HG02970 (cell line): ENCODE measurements around the gene PTPRJ.

Source experiments
- ATAC-seq: cut with Tn5 transposase; IDR thresholded peaks from one replicate; pipeline ENCODE4 v1.9.1; 2021; ENCODE audit warnings: mild to moderate bottlenecking, moderate library complexity, moderate number of reproducible peaks; ENCODE audit not compliant: unreplicated experiment, low FRiP score

Gene PTPRJ

GRCh38 chr11:48085688-48086087 is 105.3 kb downstream of the PTPRJ start:
- no peak for ATAC-seq

DNA sequence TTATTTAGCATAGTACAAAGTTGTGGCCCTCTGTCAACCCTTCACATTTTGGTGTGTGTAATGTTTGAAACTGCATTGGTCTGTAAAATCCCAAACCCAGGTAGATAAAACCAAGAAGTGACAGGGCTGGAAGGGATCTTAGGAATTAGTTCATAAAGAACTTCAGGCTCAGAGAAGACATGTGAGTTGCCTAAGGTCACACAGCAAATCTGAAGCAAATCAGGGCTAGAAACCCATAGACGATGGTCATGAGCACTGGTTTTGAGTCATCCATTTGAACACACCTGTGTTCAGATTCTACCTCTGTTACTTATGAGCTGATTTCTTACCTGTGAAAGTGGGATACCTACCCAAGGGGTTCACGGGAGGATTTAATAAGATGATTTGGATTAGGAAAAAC is 107.1 kb downstream of the PTPRJ start:
- ATAC-seq: no peak

GRCh38 chr11:48087974-48088681 is 107.8 kb downstream of the PTPRJ start:
- no peak for ATAC-seq

- ATAC-seq: no peak
Measured at GRCh38 chr11:48088682-48089050, 108.3 kb downstream of the PTPRJ start.

GRCh38 chr11:48090174-48090573 is 109.8 kb downstream of the PTPRJ start:
- ATAC-seq: no peak

DNA sequence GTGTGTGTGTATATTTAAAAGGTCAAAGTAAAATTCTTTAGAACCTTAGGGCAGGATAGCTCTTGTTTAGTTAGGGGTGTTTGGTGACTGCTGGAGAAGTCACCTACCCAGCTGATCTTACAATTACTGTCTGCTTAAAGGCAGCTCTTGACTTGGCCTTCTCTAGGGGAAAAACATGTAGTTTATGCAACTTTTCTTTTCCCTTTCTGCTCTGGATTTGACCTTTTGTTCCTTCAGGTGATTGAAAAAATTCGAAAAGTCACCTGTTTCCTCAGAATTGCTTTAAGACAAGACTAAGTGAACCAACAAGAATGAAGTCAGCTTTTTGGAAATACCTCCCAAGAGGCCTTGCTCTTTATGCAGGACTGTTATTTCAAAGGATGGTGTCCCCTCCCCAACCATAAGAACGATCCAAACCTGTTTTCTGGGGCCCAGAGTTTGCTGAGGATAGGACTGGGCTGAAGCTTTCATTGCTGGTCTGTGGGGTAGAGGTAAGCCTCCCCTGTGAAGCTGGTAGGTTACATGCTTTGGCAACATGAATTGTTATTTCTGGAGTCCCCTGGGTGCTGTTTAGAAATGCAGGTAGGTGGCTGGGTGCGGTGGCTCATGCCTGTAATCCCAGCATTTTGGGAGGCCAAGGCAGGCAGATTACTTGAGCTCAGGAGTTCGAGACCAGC is 111.2 kb downstream of the PTPRJ start:
- no peak for ATAC-seq

GRCh38 chr11:48093323-48093722 is 113.0 kb downstream of the PTPRJ start:
- ATAC-seq: no peak

DNA sequence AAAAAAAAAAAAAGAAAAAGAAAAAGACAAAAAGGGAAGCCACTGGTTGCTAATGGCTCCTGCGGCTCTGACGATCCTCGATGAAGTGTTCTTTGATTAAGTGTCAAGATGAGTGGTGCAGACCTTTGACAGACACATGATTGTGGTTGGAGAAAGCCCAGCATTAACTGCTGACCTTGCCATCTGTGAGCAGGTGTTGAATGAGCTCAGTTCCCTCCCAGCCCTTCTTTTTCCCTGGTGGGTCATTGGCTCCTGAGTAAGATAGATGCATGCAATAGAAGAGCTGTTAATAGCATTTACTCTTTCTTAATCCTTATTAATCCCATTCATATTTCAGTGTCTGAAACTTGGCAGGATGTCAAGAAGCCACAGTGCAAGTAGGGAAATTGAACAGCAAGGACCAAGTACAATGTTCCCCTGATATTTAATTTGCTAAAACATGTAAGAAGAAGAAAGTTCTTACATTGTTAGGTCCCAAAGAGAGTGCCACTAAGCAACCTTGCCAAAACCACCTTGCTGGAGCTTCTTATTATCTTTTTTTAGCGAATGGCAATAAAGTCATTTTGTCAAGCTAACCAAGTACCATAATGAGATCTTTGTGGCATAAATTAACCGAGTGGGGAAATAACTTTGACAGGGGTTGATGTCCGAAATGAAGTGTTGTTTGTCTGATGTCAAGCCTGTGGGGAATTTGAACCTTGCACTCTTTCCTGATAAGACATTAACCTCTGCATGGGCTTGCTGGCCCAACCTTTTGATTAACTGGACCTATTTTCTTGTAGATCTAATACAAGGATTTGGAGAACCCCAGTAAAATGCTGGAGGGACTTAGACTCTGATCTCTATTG is 113.7 kb downstream of the PTPRJ start:
- no peak for ATAC-seq

- no peak for ATAC-seq
Measured at GRCh38 chr11:48094643-48095339, 114.4 kb downstream of the PTPRJ start.

DNA sequence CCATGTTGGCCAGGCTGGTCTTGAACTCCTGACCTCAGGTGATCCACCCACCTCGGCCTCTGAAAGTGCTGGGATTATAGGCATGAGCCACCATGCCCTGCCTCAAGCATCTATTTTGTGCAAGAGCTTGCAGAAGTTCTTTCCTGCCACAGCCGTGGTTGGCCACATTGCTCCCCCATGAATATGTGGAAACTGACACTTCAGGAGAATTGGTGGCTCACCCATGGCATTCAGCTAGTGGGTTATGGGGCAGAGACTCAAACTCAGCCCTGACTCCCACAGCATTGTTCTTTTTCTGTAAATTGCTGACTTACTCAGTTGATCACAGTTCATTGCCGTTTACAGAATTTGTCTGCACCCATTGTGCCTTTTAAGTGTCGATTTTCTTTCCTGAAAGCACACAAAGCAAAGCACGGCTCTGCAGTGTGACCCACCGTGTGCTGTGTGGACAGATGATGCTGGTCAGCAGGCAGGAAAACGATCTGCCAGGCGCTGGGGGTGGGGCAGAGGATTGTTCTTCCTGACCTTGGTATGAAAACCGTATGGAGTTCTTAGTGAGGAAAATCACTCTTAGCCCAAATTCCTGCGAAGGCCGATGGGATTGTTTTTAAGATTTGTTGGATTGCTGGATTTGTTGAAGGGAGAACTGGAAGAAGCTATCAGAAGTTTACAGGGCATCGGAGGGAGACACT is 115.6 kb downstream of the PTPRJ start:
- ATAC-seq: no peak

GRCh38 chr11:48096588-48097525 is 116.5 kb downstream of the PTPRJ start:
- ATAC-seq: no peak

GRCh38 chr11:48098024-48098423 is 117.7 kb downstream of the PTPRJ start:
- ATAC-seq: no peak

DNA sequence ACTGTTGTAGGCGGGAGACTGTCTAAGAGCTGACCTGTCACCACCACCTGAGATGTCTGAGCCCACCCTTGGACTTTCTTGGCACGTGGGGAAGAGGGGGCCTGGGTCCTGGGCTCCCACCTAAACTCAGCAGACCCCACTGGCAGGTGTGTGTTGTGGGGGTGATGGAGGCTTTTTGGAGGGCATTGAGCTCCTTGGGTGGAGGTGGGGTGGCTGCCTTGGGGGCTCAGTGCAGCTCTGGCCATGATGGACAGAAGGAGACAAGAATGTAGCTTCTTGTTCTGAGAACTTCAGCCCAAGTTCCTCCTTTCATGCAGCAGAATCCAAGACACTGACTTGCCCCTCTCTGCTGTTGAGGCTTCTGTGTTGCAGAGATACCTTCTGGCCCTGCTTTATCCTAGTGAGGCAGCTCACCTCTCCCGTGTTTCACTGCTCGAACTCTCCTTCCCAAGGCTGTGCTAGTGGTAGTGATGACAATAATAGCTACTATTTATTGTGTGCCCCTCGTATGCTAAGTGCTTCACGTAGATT is 119.6 kb downstream of the PTPRJ start:
- no peak for ATAC-seq

- no peak for ATAC-seq
Measured at GRCh38 chr11:48101044-48101733, 120.8 kb downstream of the PTPRJ start.

DNA sequence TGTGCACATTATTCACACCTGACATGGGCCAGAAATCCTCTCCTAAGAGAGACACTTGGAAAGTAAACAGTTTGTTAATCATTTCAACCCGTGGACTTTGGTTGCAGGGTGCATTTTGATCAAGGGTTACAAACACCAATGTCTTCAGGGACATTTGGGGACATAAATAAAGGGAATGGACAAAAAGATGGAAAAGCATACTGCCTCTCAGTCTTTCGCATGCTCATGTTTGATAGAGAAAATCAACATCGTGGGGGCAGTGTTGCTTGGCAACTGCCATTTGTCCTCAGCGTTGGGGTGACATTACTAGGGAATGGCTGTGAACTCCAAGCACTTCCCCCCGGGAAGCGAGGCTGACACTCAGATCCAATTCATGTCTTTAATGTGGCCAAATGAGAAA is 121.6 kb downstream of the PTPRJ start:
- ATAC-seq: no peak

- no peak for ATAC-seq
Measured at GRCh38 chr11:48103621-48104567, 123.5 kb downstream of the PTPRJ start.

DNA sequence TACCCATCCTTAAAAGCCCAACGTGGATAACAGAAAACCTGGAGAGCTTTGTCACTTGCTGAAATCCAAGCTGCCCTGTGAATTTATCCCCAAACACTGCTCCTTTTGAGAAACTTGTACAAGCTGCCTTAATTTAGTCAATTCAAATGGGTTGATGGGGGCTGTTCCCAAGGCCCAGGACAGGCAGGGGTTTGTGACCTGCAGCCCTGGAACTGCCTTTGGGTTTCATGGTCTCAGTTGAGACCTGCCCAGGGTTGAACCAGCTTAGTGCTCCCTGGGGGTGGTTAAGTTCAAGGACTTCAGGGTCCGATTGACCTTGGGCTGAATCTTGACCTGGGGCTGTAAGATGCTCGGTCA is 124.2 kb downstream of the PTPRJ start:
- ATAC-seq: no peak
